IMR-90 (cell line): ENCODE data around the gene DNAH8. TPM values are rescaled to one million over a fixed set of nuclear protein-coding genes. Genes with fewer than 3 reads are reported as not detected.

Experiments used
- ATAC-seq: fragments of 200-7000 bp; cut with Tn5 transposase; 2 replicates; pipeline ENCODE4 v1.9.1; 2020; ENCODE audit warnings: low read depth, mild to moderate bottlenecking, moderate library complexity
- BruUV-seq: library from RNA; stranded (reverse); fragments of 400-500 nt; replicated peaks from 2 replicates; lab custom pipeline; 2021; lab: Mats Ljungman, UMichigan
- CTCF ChIA-PET: fragments of 300-600 bp; formaldehyde crosslinking; extraction: SDS; loops from one replicate; lab custom pipeline; 2021; ENCODE audit warnings: antibody characterized with exemption; lab: Yijun Ruan, JAX
- POLR2A ChIA-PET: fragments of 300-600 bp; sonication (Branson Sonifier 250); formaldehyde crosslinking; loops from one replicate; lab custom pipeline; 2022; ENCODE audit warnings: antibody characterized with exemption; ENCODE audit not compliant: unreplicated experiment; lab: Charles Lee
- DNase-seq: peaks from one replicate; pipeline ENCODE4 v3.0.0; 2013
- H2AFZ ChIP-seq: replicated peaks from 2 replicates; pipeline ENCODE3; 2013; ENCODE audit warnings: low read length, mild to moderate bottlenecking; ENCODE audit not compliant: poor library complexity
- H2AK5ac ChIP-seq: 2 replicates; pipeline ENCODE4 v1.6.1; 2013; ENCODE audit warnings: low read depth, low read length, inconsistent platforms
- H2AK9ac ChIP-seq: replicated peaks from 2 replicates; pipeline ENCODE3; 2013; ENCODE audit warnings: mild to moderate bottlenecking, low read depth, low read length, moderate library complexity; ENCODE audit not compliant: poor library complexity
- H2BK120ac ChIP-seq: 2 replicates; pipeline ENCODE4 v1.6.1; 2013; ENCODE audit warnings: low read depth, low read length, inconsistent platforms
- H2BK15ac ChIP-seq: 3 replicates; pipeline ENCODE4 v1.6.1; 2013; ENCODE audit warnings: low read depth, low read length, inconsistent platforms
- H2BK20ac ChIP-seq: 2 replicates; pipeline ENCODE4 v1.6.1; 2013; ENCODE audit warnings: low read depth, mild to moderate bottlenecking, inconsistent platforms, low read length, moderate library complexity
- H2BK5ac ChIP-seq: 2 replicates; pipeline ENCODE4 v1.6.1; 2013; ENCODE audit warnings: mild to moderate bottlenecking, low read depth, low read length, inconsistent platforms; ENCODE audit not compliant: poor library complexity, severe bottlenecking
- H3K14ac ChIP-seq: replicated peaks from 2 replicates; pipeline ENCODE4 v1.6.1; 2013; ENCODE audit warnings: low read depth, low read length, inconsistent platforms
- H3K18ac ChIP-seq: 2 replicates; pipeline ENCODE4 v1.6.1; 2013; ENCODE audit warnings: low read depth, low read length, control low read depth
- H3K23ac ChIP-seq: 2 replicates; pipeline ENCODE4 v1.6.1; 2013; ENCODE audit warnings: low read depth, low read length, inconsistent platforms
- H3K27ac ChIP-seq: 2 replicates; pipeline ENCODE4 v1.5.1; 2013; ENCODE audit warnings: mild to moderate bottlenecking, control low read depth, low read length; ENCODE audit not compliant: insufficient read depth
- H3K27me3 ChIP-seq: 2 replicates; pipeline ENCODE4 v1.6.1; 2013; ENCODE audit warnings: low read length; ENCODE audit not compliant: control insufficient read depth, insufficient read depth
- H3K36me3 ChIP-seq: 2 replicates; pipeline ENCODE4 v1.6.1; 2013; ENCODE audit warnings: low read length, mixed read lengths; ENCODE audit not compliant: control insufficient read depth, insufficient read depth
- H3K4ac ChIP-seq: 2 replicates; pipeline ENCODE4 v1.6.1; 2013; ENCODE audit warnings: low read depth, low read length, inconsistent platforms
- H3K4me1 ChIP-seq: 2 replicates; pipeline ENCODE4 v1.6.1; 2013; ENCODE audit warnings: low read length, mixed read lengths; ENCODE audit not compliant: control insufficient read depth, insufficient read depth
- H3K4me2 ChIP-seq: 2 replicates; pipeline ENCODE4 v1.6.1; 2013; ENCODE audit warnings: low read depth, mild to moderate bottlenecking, control low read depth, low read length, moderate library complexity
- H3K4me3 ChIP-seq: 2 replicates; pipeline ENCODE4 v1.5.1; 2013; ENCODE audit warnings: low read depth, mild to moderate bottlenecking, control low read depth, low read length, moderate library complexity; ENCODE audit not compliant: insufficient read depth
- H3K56ac ChIP-seq: 2 replicates; pipeline ENCODE4 v1.6.1; 2013; ENCODE audit warnings: low read length, inconsistent platforms; ENCODE audit not compliant: insufficient read depth; ENCODE audit errors: extremely low read depth
- H3K79me1 ChIP-seq, 2 experiments: 2 replicates each; pipeline ENCODE4 v1.6.1; 2013; ENCODE audit warnings: low read length in 2 of 2, inconsistent platforms in 1 of 2, low read depth in 1 of 2
- H3K9ac ChIP-seq: 2 replicates; pipeline ENCODE4 v1.6.1; 2013; ENCODE audit warnings: low read depth, low read length, control low read depth
- H3K9me1 ChIP-seq: 2 replicates; pipeline ENCODE4 v1.6.1; 2013; ENCODE audit warnings: low read length, inconsistent platforms; ENCODE audit not compliant: insufficient read depth
- H3K9me3 ChIP-seq: 2 replicates; pipeline ENCODE4 v1.6.1; 2013; ENCODE audit warnings: low read length; ENCODE audit not compliant: control insufficient read depth, insufficient read depth
- H4K20me1 ChIP-seq: 2 replicates; pipeline ENCODE4 v1.6.1; 2013; ENCODE audit warnings: low read length, inconsistent platforms; ENCODE audit not compliant: insufficient read depth
- H4K5ac ChIP-seq: 2 replicates; pipeline ENCODE4 v1.6.1; 2013; ENCODE audit warnings: mild to moderate bottlenecking, low read depth, low read length, control low read depth
- H4K8ac ChIP-seq, 2 experiments: 2 replicates each; pipeline ENCODE4 v1.6.1; 2013; ENCODE audit warnings: low read depth in 2 of 2, low read length in 2 of 2, control low read depth in 1 of 2, inconsistent platforms in 1 of 2
- H4K91ac ChIP-seq: 2 replicates; pipeline ENCODE4 v1.6.1; 2013; ENCODE audit warnings: low read depth, low read length, inconsistent platforms; ENCODE audit not compliant: insufficient read depth
- BHLHE40 ChIP-seq: fragments of 150-350 bp; IDR thresholded peaks from 2 replicates; pipeline ENCODE4 v1.6.1; 2016; ENCODE audit warnings: mild to moderate bottlenecking, low read depth, low read length
- CEBPB ChIP-seq: IDR thresholded peaks from 2 replicates; pipeline ENCODE4 v1.6.1; 2012; ENCODE audit warnings: low read depth, low read length, improper control_type of control experiment
- CHD1 ChIP-seq: IDR thresholded peaks from 2 replicates; pipeline ENCODE4 v1.6.1; 2012; ENCODE audit warnings: low read depth, low read length, improper control_type of control experiment
- FOS ChIP-seq: fragments of 150-350 bp; IDR thresholded peaks from 2 replicates; pipeline ENCODE4 v1.6.1; 2016; ENCODE audit warnings: low read depth, low read length
- MAFK ChIP-seq: IDR thresholded peaks from 2 replicates; pipeline ENCODE4 v1.6.1; 2012; ENCODE audit warnings: low read depth, low read length, improper control_type of control experiment
- MAZ ChIP-seq: IDR thresholded peaks from 2 replicates; pipeline ENCODE4 v1.6.1; 2012; ENCODE audit warnings: low read depth, mild to moderate bottlenecking, low read length, improper control_type of control experiment, moderate library complexity, borderline replicate concordance
- MXI1 ChIP-seq: IDR thresholded peaks from 2 replicates; pipeline ENCODE4 v1.6.1; 2012; ENCODE audit warnings: low read depth, mild to moderate bottlenecking, low read length, moderate library complexity, borderline replicate concordance
- NFE2L2 ChIP-seq: fragments of 150-350 bp; IDR thresholded peaks from 2 replicates; pipeline ENCODE4 v1.6.1; 2016; ENCODE audit warnings: low read depth, mild to moderate bottlenecking, low read length
- POLR2A ChIP-seq: IDR thresholded peaks from 2 replicates; pipeline ENCODE4 v1.6.1; 2012; ENCODE audit warnings: mild to moderate bottlenecking, low read depth, low read length
- RAD21 ChIP-seq: IDR thresholded peaks from 2 replicates; pipeline ENCODE4 v1.6.1; 2012; ENCODE audit warnings: low read length, improper control_type of control experiment
- RCOR1 ChIP-seq: IDR thresholded peaks from 2 replicates; pipeline ENCODE4 v1.6.1; 2012; ENCODE audit warnings: mild to moderate bottlenecking, low read length, improper control_type of control experiment; ENCODE audit not compliant: insufficient replicate concordance
- RFX5 ChIP-seq: IDR thresholded peaks from 2 replicates; pipeline ENCODE4 v1.8.0; 2012; ENCODE audit warnings: low read depth, mild to moderate bottlenecking, low read length, moderate library complexity
- SMC3 ChIP-seq: fragments of 150-350 bp; IDR thresholded peaks from 2 replicates; pipeline ENCODE4 v1.6.1; 2016; ENCODE audit warnings: low read depth, mild to moderate bottlenecking, antibody characterized with exemption, low read length, moderate library complexity
- WGBS, 2 experiments: methylation state at CpG; one replicate each; pipeline versions ENCODE4 v1.1.5 to v1.1.7; 2013; ENCODE audit warnings: missing lambda C conversion rate in 2 of 2; ENCODE audit not compliant: insufficient read length in 1 of 2; ENCODE audit errors: extremely low coverage in 2 of 2; 5-methylcytosine and 5-hydroxymethylcytosine counted together
- dilution Hi-C: fragments of 300-500 bp; cut with HindIII; formaldehyde crosslinking; loops from one replicate; pipeline ENCODE4 v1.14.3; 2018; ENCODE audit warnings: low sequenced_read_pairs; ENCODE audit not compliant: unreplicated experiment
- in situ Hi-C: fragments of 300-500 bp; cut with MboI; formaldehyde crosslinking; loops from 3 replicates; pipeline ENCODE4 v1.14.3; 2019; ENCODE audit warnings: low sequenced_read_pairs, inconsistent platforms, mixed read lengths
- intact Hi-C: fragments of 100-400 bp; cut with micrococcal nuclease; formaldehyde crosslinking; loops from 2 replicates; pipeline ENCODE4 v1.10.0; 2022
- polyA plus RNA-seq, 3 experiments: library from polyadenylated mRNA; depleted of rRNA; stranded (reverse); fragments of >200 nt; gene quantifications; 2 replicates each; pipeline ENCODE4 v1.2.3, GENCODE V29; 2012; ENCODE audit warnings: low replicate concordance in 1 of 3
- total RNA-seq: library from RNA; depleted of rRNA; stranded (reverse); fragments of >200 nt; gene quantifications from 2 replicates; pipeline ENCODE4 v1.2.3, GENCODE V29; 2012
- TF ChIP-seq, protein P1 (sequence below): conservative IDR thresholded peaks from 2 replicates; pipeline ENCODE4 v1.5.1; 2012; ENCODE audit warnings: mild to moderate bottlenecking, low read depth, low read length, improper control_type of control experiment
- TF ChIP-seq, protein P2 (sequence below): fragments of 150-350 bp; IDR thresholded peaks from 2 replicates; pipeline ENCODE4 v1.6.1; 2016; ENCODE audit warnings: low read depth, mild to moderate bottlenecking, low read length, moderate library complexity, borderline replicate concordance
- TF ChIP-seq, protein P3 (sequence below): fragments of 150-350 bp; IDR thresholded peaks from 2 replicates; pipeline ENCODE4 v1.6.1; 2017; ENCODE audit warnings: mild to moderate bottlenecking, antibody characterized with exemption, low read length, low read depth

Gene DNAH8
- total and polyA plus RNA-seq, 2 of the 4 experiments (the other 2 are of a cell fraction), result not detected

DNA sequence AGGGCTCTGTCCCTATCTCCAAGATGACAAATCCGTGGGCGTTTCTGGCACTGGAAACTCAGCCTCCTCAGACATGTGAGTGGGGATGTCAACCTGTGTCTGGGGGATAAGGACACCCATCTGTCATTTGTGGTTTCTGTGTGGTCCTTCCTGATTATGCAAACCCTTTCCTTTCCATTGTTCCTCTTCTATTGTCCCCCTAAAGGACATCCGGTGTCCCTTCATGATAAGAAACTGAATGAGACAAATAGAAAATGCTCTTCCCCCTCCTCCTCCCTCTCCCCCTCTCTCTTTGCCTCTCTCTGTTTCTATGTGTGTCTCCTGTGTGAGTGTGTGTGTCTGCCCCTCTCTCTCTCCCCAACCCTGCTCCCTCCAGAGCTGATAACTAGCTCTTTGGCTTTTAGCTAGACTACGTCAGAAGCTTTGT lies 322.0 kb downstream of the DNAH8 start:
- in situ Hi-C loops, result no loop called here

More for the DNA sequence above, 322.0 kb downstream of the DNAH8 start:
- no peak overlapping the region for H3K4me3 ChIP-seq
- no peak overlapping the region for H4K91ac ChIP-seq
- H4K5ac ChIP-seq, result no peak overlapping the region
- H3K4me1 ChIP-seq, result no peaks in the 10 kb centered on the region
- H2AK5ac ChIP-seq, result no peak overlapping the region
- POLR2A ChIA-PET, result no interaction called here
- no TSS peak for BruUV-seq
- no peak overlapping the region for H3K56ac ChIP-seq
- peaks cover 6% of the 10 kb centered on the region for H3K27me3 ChIP-seq
- no peak for ATAC-seq
- no peaks in the 10 kb centered on the region for H3K9me3 ChIP-seq
- H3K23ac ChIP-seq, result no peak overlapping the region
- H3K4ac ChIP-seq, result no peak overlapping the region
- no peak overlapping the region for H3K27ac ChIP-seq
- H2BK120ac ChIP-seq, result no peak overlapping the region
- CTCF ChIA-PET, result no interaction called here
- no peak overlapping the region for H3K4me2 ChIP-seq
- dilution Hi-C loops (no loop called here), intact Hi-C loops (no loop called here)
- no CpG with 5 or more reads among the region's 4 CpGs for WGBS, 2 experiments
- H3K36me3 ChIP-seq, result no peaks in the 10 kb centered on the region
- no peaks in the 10 kb centered on the region for H3K79me1 ChIP-seq
- TF ChIP-seq NFE2L2 (no peak), MXI1 (no peak), FOS (no peak), RCOR1 (no peak), RFX5 (no peak), RAD21 (no peak), BHLHE40 (no peak), POLR2A (no peak), CHD1 (no peak), CEBPB (no peak), MAFK (no peak), SMC3 (no peak), MAZ (no peak)
- TF ChIP-seq, protein P1, sequence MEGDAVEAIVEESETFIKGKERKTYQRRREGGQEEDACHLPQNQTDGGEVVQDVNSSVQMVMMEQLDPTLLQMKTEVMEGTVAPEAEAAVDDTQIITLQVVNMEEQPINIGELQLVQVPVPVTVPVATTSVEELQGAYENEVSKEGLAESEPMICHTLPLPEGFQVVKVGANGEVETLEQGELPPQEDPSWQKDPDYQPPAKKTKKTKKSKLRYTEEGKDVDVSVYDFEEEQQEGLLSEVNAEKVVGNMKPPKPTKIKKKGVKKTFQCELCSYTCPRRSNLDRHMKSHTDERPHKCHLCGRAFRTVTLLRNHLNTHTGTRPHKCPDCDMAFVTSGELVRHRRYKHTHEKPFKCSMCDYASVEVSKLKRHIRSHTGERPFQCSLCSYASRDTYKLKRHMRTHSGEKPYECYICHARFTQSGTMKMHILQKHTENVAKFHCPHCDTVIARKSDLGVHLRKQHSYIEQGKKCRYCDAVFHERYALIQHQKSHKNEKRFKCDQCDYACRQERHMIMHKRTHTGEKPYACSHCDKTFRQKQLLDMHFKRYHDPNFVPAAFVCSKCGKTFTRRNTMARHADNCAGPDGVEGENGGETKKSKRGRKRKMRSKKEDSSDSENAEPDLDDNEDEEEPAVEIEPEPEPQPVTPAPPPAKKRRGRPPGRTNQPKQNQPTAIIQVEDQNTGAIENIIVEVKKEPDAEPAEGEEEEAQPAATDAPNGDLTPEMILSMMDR, result no peak
- TF ChIP-seq, protein P2, sequence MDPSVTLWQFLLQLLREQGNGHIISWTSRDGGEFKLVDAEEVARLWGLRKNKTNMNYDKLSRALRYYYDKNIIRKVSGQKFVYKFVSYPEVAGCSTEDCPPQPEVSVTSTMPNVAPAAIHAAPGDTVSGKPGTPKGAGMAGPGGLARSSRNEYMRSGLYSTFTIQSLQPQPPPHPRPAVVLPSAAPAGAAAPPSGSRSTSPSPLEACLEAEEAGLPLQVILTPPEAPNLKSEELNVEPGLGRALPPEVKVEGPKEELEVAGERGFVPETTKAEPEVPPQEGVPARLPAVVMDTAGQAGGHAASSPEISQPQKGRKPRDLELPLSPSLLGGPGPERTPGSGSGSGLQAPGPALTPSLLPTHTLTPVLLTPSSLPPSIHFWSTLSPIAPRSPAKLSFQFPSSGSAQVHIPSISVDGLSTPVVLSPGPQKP, result no peak
- TF ChIP-seq, protein P3, sequence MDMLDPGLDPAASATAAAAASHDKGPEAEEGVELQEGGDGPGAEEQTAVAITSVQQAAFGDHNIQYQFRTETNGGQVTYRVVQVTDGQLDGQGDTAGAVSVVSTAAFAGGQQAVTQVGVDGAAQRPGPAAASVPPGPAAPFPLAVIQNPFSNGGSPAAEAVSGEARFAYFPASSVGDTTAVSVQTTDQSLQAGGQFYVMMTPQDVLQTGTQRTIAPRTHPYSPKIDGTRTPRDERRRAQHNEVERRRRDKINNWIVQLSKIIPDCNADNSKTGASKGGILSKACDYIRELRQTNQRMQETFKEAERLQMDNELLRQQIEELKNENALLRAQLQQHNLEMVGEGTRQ, result no peak
- H3K18ac ChIP-seq, result no peak overlapping the region
- no peak overlapping the region for H3K9ac ChIP-seq
- H4K8ac ChIP-seq, result no peak overlapping the region
- H2AFZ ChIP-seq, result no peak overlapping the region
- no peak overlapping the region for H2AK9ac ChIP-seq
- no peaks in the 10 kb centered on the region for H4K20me1 ChIP-seq
- DNase-seq, result no peak
- no peak overlapping the region for H2BK5ac ChIP-seq
- H3K9me1 ChIP-seq, result no peaks in the 10 kb centered on the region
- no peak overlapping the region for H2BK15ac ChIP-seq
- no peak overlapping the region for H3K14ac ChIP-seq
- H2BK20ac ChIP-seq, result no peak overlapping the region
